GM12864 (cell line): ENCODE results near the gene MAD1L1.

Experiments
- DNase-seq: peaks from one replicate; pipeline ENCODE4 v3.0.0-alpha.2; 2011; ENCODE audit warnings: low read depth
- H3K4me3 ChIP-seq: 2 replicates; pipeline ENCODE4 v1.5.1; 2011; ENCODE audit warnings: mild to moderate bottlenecking, low read depth, low read length, control low read depth
- CTCF ChIP-seq: IDR thresholded peaks from 2 replicates; pipeline ENCODE4 v1.5.1; 2011; ENCODE audit warnings: low read depth, mild to moderate bottlenecking, moderate library complexity, low read length, control low read depth, inconsistent platforms; ENCODE audit errors: missing control alignments

The MAD1L1 gene

DNA sequence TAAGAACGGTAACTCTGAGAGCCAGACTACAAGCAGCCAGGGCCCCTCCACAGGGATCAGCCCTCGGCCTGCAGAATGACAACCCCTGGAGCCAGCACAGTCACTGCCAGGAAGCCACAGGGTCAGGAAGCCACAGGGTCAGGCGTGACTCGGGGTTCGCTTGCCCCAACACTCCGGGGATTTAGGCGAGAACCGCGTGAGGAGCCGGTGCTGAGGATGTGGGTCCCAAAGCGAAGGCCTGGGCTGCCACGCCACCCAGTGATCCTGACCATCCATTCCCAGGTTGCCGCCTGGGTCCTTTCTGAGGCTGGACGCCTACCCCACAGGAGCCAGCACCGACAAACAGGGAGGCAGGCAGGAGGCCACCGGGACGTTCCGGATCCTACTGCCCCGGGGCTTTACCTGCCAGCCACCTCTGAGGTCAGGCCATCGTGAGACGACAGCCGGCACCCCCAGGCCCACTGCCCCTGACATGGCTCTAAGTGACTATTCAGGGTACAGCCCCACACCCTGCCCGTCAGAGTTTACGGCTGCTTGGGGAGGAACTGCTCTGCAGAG, 334.0 kb downstream of the MAD1L1 start:
- H3K4me3 ChIP-seq: no peak overlapping the region
- DNase-seq: no peak
- no peak for TF ChIP-seq CTCF

- no peak overlapping the region for H3K4me3 ChIP-seq
- no peak for DNase-seq
- no peak for TF ChIP-seq CTCF
Observed at GRCh38 chr7:1897861-1898627, 334.7 kb downstream of the MAD1L1 start.

DNA sequence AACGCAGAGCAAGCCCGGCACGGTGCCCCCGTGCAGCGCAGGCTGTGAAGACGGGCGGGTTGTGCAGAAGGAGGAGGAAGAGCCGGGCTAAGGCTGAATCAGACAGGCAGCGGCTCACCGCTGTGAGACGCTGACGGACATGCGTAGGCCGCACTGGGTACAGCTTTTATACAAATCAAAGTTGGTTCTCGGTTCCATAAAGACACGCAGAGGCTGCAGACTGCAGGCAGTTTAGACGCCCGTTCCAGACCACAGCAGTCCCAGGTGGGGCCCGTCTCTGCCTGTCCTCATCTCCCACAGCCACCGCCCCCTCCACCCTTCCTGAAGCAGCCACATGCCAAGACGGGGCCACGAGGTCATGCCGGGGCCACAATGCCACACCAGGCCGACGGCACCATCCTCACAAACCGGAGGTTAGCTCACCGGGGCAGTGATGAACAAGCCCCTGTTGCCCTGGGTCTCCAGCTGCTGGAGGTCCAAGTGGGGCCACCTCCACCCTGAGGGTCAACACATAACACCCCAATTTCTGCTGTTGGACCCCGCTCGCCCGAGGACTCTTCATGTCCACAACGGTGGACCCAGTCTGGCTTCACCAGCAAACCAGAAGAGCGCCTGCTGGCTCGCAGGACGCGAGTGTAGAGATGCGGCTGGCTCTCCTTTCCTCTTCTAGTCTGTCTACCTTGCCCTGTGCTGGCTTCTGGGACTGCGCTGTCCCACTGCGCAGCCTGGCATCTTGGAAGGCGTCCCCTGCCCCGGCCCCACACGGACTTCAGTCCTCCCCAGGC, 335.5 kb downstream of the MAD1L1 start:
- DNase-seq: no peak
- no peak for TF ChIP-seq CTCF
- no peak overlapping the region for H3K4me3 ChIP-seq

- no peak for DNase-seq
- TF ChIP-seq CTCF: no peak
- H3K4me3 ChIP-seq: no peak overlapping the region
Observed at GRCh38 chr7:1895664-1896515, 336.9 kb downstream of the MAD1L1 start.

DNA sequence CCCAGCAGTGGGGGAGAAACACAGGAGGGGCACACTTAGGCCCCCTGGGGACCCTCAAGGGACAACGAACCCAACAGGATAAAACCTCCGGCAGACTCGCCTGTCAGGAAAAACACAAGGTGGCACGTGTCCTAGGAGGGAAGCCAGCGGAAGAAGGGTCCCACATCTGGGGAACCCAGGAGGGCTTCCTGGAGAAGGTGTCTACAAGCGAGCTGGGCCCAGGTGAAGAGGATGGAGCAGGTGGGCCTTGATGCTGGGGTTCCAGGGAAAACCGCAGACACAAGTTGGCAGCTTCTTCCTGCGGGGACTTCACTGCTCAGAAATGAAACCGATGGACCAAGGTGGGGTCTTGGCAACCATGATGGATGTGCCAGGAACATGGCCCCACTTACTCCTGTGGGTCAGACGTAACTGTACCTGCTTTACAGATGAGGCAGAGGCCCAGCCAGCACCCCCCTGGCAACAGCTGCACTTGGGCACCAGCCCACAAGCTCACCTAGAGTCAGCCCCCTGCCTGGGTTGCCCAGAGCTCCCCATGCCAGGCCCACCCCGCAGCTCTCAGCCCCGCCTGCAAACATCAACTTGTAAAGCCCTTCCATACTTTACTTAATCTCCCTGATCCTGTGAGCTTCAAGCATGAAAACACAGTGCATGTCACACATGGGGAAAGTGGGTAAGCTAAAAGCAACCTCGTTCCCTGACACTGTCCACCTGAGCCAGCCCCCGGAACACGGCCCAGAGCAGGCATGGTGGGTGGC, 337.7 kb downstream of the MAD1L1 start:
- TF ChIP-seq CTCF: no peak
- H3K4me3 ChIP-seq: no peak overlapping the region
- no peak for DNase-seq

DNA sequence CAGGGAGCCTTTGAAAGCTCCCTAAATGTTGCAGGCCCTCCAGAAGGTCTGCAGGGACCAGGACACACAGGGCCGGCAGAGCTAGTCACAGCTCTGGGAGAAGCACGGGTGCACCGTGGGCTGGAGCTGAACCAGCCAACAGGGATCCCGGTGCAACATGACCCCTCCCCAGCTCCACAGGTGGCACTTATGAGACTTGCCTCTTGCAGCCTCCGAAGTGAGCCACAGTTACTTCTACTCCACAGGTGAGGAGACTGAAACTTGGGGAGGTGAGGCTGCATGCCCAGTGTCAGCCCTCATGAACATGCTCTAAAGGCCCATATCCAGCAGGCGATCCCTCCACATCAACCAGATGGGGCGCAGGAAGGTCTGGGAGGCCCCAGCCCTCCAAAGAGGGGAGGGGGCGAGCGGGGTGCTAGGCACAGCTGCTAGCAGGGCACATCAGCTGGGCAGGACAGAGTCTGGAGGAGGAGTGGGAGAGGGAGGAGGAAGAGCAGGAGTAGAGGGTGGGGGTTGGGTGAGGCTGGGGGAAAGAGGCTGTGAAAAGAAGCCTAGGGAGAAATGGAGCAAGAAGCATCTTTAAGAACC, 338.3 kb downstream of the MAD1L1 start:
- TF ChIP-seq CTCF: no peak
- no peak overlapping the region for H3K4me3 ChIP-seq
- no peak for DNase-seq
